Bronchial epithelial cell (primary cell): ENCODE measurements around the gene HADH. TPM values are rescaled to one million over a fixed set of nuclear protein-coding genes. Genes with fewer than 3 reads are reported as not detected.

ENCODE experiments used
- DNase-seq: peaks from one replicate; pipeline ENCODE4 v3.0.0-alpha.2; 2010; ENCODE audit warnings: low read depth
- FAIRE-seq: peaks from 2 replicates; lab custom pipeline; 2011; peaks lifted over from hg19 to GRCh38; lab: Jason Lieb, UNC
- H3K27me3 ChIP-seq: 2 replicates; pipeline ENCODE4 v1.5.1; 2011; ENCODE audit warnings: low read length; ENCODE audit not compliant: control insufficient read depth, insufficient read depth
- H3K36me3 ChIP-seq: 2 replicates; pipeline ENCODE4 v1.5.1; 2011; ENCODE audit warnings: low read length; ENCODE audit not compliant: control insufficient read depth, insufficient read depth
- H3K4me3 ChIP-seq: 2 replicates; pipeline ENCODE4 v1.5.1; 2011; ENCODE audit warnings: mild to moderate bottlenecking, low read depth, low read length, control low read depth
- CTCF ChIP-seq: IDR thresholded peaks from 2 replicates; pipeline ENCODE4 v1.5.1; 2011; ENCODE audit warnings: mild to moderate bottlenecking, moderate library complexity, low read length, control low read depth, inconsistent platforms; ENCODE audit not compliant: insufficient read depth, severe bottlenecking
- total RNA-seq: library from RNA; depleted of rRNA; stranded (reverse); fragments of >200 nt; gene quantifications from 2 replicates; pipeline ENCODE4 v1.2.1, GENCODE V29; 2014

The HADH gene
- total RNA-seq, 1 donor from 2014 or later: 7.1 TPM

GRCh38 chr4:108035691-108036090 is 46.0 kb downstream of the HADH start:
- H3K4me3 ChIP-seq: no peak overlapping the region
- no peaks in the 10 kb centered on the region for H3K27me3 ChIP-seq
- H3K36me3 ChIP-seq: peaks cover 2% of the 10 kb centered on the region
- FAIRE-seq: no peak
- no peak for TF ChIP-seq CTCF
- DNase-seq: no peak

GRCh38 chr4:108036213-108036612 is 46.5 kb downstream of the HADH start:
- no peaks in the 10 kb centered on the region for H3K27me3 ChIP-seq
- H3K36me3 ChIP-seq: peaks cover 2% of the 10 kb centered on the region
- FAIRE-seq: no peak
- H3K4me3 ChIP-seq: no peak overlapping the region
- no peak for TF ChIP-seq CTCF
- DNase-seq: no peak

- Histone ChIP-seq H3K4me3 (no peak overlapping the region), H3K36me3 (peaks cover 2% of the 10 kb centered on the region), H3K27me3 (no peaks in the 10 kb centered on the region)
- FAIRE-seq (no peak), DNase-seq (no peak)
- no peak for TF ChIP-seq CTCF
Measured at GRCh38 chr4:108037884-108038283, 48.2 kb downstream of the HADH start.

GRCh38 chr4:108042927-108043326 is 53.2 kb downstream of the HADH start:
- Histone ChIP-seq H3K4me3 (no peak overlapping the region), H3K27me3 (no peaks in the 10 kb centered on the region), H3K36me3 (no peaks in the 10 kb centered on the region)
- no peak for TF ChIP-seq CTCF
- FAIRE-seq (no peak), DNase-seq (no peak)

- FAIRE-seq (no peak), DNase-seq (no peak)
- Histone ChIP-seq H3K4me3 (no peak overlapping the region), H3K27me3 (no peaks in the 10 kb centered on the region), H3K36me3 (no peaks in the 10 kb centered on the region)
- TF ChIP-seq CTCF: no peak
Measured at GRCh38 chr4:108043526-108043925, 53.8 kb downstream of the HADH start.

GRCh38 chr4:108044951-108045686 is 55.4 kb downstream of the HADH start:
- TF ChIP-seq CTCF: no peak
- Histone ChIP-seq H3K27me3 (no peaks in the 10 kb centered on the region), H3K36me3 (no peaks in the 10 kb centered on the region), H3K4me3 (no peak overlapping the region)
- DNase-seq: peak; percentile 65
- FAIRE-seq: no peak
